ENCODE data around the gene WWOX.

GRCh38 chr16:78709137-78709884 lies 609.9 kb downstream of the WWOX start:
- TF ChIP-seq POLR2A (IDR thresholded peaks at IDR 0.05) (no peak), CTCF (IDR thresholded peaks at IDR 0.05) (no peak)

Measured in thyroid gland (tissue), 4 donors.